ENCODE measurements around the gene RIMOC1.

The RIMOC1 gene

DNA sequence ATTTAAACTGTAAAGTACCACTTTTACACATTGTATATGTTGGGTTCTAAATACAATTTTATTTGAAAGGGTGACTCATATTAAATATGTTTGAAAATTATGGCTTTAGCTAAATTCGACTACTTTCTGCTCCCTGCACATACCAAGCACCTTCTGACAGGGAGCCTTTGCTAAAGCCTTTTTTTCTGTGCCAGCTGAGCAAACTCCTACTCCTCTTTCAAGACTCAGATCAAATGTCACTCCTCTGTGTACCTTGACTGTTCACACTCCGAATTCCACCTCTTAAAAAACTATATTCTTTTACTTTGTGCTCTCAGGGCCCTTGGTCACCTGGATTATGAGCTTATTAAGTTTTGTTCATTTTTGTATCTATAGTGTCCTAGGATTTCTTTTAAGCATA lies 27.5 kb upstream of the RIMOC1 start:
- no peak for DNase-seq (ENCODE audit: low read depth)
- TF ChIP-seq, protein P1, sequence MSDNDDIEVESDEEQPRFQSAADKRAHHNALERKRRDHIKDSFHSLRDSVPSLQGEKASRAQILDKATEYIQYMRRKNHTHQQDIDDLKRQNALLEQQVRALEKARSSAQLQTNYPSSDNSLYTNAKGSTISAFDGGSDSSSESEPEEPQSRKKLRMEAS (IDR thresholded peaks at IDR 0.05; ENCODE audit: low read depth, low read length), result no peak
- TF ChIP-seq MYC (IDR thresholded peaks at IDR 0.05; ENCODE audit: low read depth, low read length), result no peak
- no peak for TF ChIP-seq POLR2A (IDR thresholded peaks at IDR 0.05; ENCODE audit: extremely low read depth, insufficient read length)

DNA sequence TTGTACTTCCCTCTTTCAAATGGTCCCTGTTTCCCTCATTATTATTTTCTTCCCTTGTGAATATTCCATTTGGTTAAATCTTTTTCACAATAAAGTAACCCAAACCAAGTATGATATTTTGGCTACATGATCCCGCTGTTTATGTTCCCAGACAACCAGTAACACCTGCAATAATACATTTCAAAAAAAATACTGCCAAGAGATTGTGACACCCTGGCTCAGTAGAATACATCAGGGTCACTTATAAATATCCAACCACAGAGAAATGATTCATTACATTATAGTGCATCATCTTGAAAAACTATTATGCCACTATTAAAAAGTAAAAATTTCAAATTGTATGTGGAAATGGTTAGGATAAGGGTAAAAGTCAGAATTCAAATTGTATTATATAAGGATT lies 26.7 kb upstream of the RIMOC1 start:
- TF ChIP-seq, protein P2, sequence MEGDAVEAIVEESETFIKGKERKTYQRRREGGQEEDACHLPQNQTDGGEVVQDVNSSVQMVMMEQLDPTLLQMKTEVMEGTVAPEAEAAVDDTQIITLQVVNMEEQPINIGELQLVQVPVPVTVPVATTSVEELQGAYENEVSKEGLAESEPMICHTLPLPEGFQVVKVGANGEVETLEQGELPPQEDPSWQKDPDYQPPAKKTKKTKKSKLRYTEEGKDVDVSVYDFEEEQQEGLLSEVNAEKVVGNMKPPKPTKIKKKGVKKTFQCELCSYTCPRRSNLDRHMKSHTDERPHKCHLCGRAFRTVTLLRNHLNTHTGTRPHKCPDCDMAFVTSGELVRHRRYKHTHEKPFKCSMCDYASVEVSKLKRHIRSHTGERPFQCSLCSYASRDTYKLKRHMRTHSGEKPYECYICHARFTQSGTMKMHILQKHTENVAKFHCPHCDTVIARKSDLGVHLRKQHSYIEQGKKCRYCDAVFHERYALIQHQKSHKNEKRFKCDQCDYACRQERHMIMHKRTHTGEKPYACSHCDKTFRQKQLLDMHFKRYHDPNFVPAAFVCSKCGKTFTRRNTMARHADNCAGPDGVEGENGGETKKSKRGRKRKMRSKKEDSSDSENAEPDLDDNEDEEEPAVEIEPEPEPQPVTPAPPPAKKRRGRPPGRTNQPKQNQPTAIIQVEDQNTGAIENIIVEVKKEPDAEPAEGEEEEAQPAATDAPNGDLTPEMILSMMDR (IDR thresholded peaks at IDR 0.05; ENCODE audit: low read depth, low read length), result no peak
- TF ChIP-seq POLR2A (IDR thresholded peaks at IDR 0.05; ENCODE audit: extremely low read depth, insufficient read length) (no peak), MYC (IDR thresholded peaks at IDR 0.05; ENCODE audit: low read depth, low read length) (no peak)
- TF ChIP-seq, protein P1 (IDR thresholded peaks at IDR 0.05; ENCODE audit: low read depth, low read length), result no peak

More for the DNA sequence above, 27.5 kb upstream of the RIMOC1 start:
- H3K4me3 ChIP-seq (ENCODE audit: low read depth, low read length), result no peak overlapping the region

DNA sequence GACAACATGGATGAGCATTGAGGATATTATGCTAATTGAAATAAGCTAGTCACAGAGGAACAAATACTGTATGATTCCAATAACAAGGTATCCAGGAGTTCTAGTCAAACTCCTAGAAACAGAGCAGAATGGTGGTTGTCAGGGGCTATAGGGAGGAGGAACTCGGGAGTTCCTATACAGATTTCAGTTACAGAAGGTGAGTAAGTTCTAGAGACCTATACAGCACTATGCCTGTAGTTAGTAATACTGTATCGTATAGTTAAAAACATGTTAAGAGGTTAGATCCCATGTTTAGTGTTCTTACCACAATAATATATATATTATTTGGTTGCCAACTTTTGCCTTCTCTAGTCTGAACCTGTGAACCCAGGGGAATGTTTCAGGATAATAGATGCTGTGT lies 26.0 kb upstream of the RIMOC1 start:
- no peak overlapping the region for H3K4me3 ChIP-seq (ENCODE audit: low read depth, low read length)
- DNase-seq (ENCODE audit: low read depth), result no peak
- TF ChIP-seq, protein P1 (IDR thresholded peaks at IDR 0.05; ENCODE audit: low read depth, low read length), result no peak
- TF ChIP-seq MYC (IDR thresholded peaks at IDR 0.05; ENCODE audit: low read depth, low read length), result no peak
- TF ChIP-seq, protein P2 (IDR thresholded peaks at IDR 0.05; ENCODE audit: low read depth, low read length), result no peak
- no peak for TF ChIP-seq POLR2A (IDR thresholded peaks at IDR 0.05; ENCODE audit: extremely low read depth, insufficient read length)

More for the DNA sequence above, 26.7 kb upstream of the RIMOC1 start:
- DNase-seq (ENCODE audit: low read depth), result no peak
- no peak overlapping the region for H3K4me3 ChIP-seq (ENCODE audit: low read depth, low read length)

DNA sequence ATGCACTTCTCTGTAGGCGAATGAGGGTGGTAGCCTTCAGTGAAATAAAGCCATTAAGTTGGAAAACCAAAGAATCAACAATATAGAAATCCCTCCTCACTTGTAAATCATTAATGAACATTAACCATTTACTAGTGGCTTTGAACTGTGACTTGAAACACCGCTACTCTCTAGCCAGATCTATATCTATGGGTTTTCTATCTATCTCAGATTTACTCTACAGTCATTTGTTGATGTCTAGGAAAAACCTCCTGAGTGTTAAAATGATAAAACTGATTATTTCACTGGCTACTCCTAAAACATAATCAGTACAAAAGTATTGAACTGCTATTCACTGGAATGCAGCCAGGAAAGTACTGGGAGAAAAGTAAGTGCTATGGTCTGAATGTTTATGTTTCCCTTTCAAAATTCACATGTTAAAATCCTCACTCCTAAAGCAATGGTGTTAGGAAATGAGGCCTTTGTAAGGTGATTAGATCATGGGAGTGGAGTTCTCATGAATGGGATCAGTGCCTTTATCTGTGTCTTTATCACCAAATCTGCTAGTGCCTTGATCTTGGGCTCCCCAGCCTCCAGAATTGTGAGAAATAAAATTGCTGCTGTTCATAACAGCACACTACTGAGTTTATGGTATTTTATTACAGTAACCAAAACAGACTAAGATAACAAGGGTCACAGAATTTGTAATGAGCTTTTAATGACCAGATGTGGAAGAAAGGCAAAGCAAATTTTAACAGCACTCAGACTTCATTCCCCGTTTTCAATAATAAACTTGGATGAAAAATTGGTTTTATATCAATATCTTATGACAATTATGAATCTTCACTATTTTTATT lies 25.3 kb upstream of the RIMOC1 start:
- DNase-seq (ENCODE audit: low read depth), result no peak
- no peak overlapping the region for H3K4me3 ChIP-seq (ENCODE audit: low read depth, low read length)
- TF ChIP-seq, protein P2 (IDR thresholded peaks at IDR 0.05; ENCODE audit: low read depth, low read length), result no peak
- TF ChIP-seq MYC (IDR thresholded peaks at IDR 0.05; ENCODE audit: low read depth, low read length) (no peak), POLR2A (IDR thresholded peaks at IDR 0.05; ENCODE audit: extremely low read depth, insufficient read length) (no peak)
- TF ChIP-seq, protein P1 (IDR thresholded peaks at IDR 0.05; ENCODE audit: low read depth, low read length), result no peak

DNA sequence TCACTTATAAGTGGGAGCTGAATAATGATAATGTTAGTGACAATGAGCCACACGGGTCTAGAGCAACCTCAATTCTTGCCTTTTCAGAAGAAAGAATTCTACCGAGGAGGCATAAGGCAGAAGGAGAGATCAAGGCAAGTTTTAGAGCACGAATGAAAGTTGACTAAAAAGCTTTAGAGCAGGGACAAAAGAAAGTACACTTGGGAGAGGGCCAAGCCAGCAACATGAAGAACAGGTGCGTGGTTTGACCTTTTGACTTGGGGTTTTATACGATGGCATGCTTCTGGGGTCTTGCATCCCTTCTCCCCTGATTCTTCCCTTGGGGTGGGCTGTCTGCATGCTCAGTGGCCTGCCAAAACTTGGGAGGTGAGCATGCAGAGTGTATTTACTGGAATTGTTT lies 21.4 kb upstream of the RIMOC1 start:
- TF ChIP-seq, protein P2 (IDR thresholded peaks at IDR 0.05; ENCODE audit: low read depth, low read length), result no peak
- TF ChIP-seq, protein P1 (IDR thresholded peaks at IDR 0.05; ENCODE audit: low read depth, low read length), result no peak
- TF ChIP-seq POLR2A (IDR thresholded peaks at IDR 0.05; ENCODE audit: extremely low read depth, insufficient read length), result no peak
- TF ChIP-seq MYC (IDR thresholded peaks at IDR 0.05; ENCODE audit: low read depth, low read length), result no peak
- DNase-seq (ENCODE audit: low read depth), result no peak
- H3K4me3 ChIP-seq (ENCODE audit: low read depth, low read length), result no peak overlapping the region

DNA sequence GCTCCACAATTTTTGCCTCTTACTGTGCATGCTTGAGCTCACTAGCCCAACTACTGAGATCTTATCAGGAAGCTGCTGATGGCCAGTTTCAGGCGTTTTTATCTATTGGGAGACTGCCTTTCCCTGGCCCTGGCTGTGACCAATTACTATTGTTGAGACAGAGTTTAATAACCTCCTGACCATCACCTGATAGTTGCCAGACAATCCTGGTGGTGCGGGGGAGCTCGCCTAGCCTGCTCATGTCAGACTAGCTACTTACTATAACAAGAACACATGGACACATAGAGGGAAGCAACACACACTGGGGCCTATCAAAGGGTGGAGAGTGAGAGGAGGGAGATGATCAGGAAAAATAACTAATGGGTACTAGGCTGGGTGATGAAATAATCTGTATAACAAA lies 20.9 kb upstream of the RIMOC1 start:
- no peak for DNase-seq (ENCODE audit: low read depth)
- H3K4me3 ChIP-seq (ENCODE audit: low read depth, low read length), result no peak overlapping the region
- TF ChIP-seq POLR2A (IDR thresholded peaks at IDR 0.05; ENCODE audit: extremely low read depth, insufficient read length), result no peak
- TF ChIP-seq, protein P1 (IDR thresholded peaks at IDR 0.05; ENCODE audit: low read depth, low read length), result no peak
- TF ChIP-seq MYC (IDR thresholded peaks at IDR 0.05; ENCODE audit: low read depth, low read length), result no peak
- TF ChIP-seq, protein P2 (IDR thresholded peaks at IDR 0.05; ENCODE audit: low read depth, low read length), result no peak

All from NB4 (cell line).